ENCODE results near the gene TSPAN18. TPM values are rescaled to one million over a fixed set of nuclear protein-coding genes. Genes with fewer than 3 reads are reported as not detected.

Gene TSPAN18
- total RNA-seq, 1 experiment from 2014 or later: 21.3 TPM

GRCh38 chr11:44880953-44881352 lies 154.2 kb downstream of the TSPAN18 start:
- no peak overlapping the region for H3K27ac ChIP-seq (ENCODE audit: low read length)
- no peak for DNase-seq (ENCODE audit: low read depth, low spot score)
- no peaks in the 10 kb centered on the region; the same call in 1 of the 2 replicates for H3K4me1 ChIP-seq (ENCODE audit: control insufficient read depth, insufficient read depth, low read length)
- no peaks in the 10 kb centered on the region for H3K9me3 ChIP-seq (ENCODE audit: control insufficient read depth, insufficient read depth, low read depth, low read length)
- ATAC-seq: no peak
- no peaks in the 10 kb centered on the region for H3K36me3 ChIP-seq (ENCODE audit: control insufficient read depth, insufficient read depth, low read length)
- in situ Hi-C loops (cut with HindIII; ENCODE audit: low pct_unique_long_range_greater_than_20kb, low sequenced_read_pairs) (no loop called here), intact Hi-C loops (cut with micrococcal nuclease; ENCODE audit: unreplicated experiment) (no loop called here)
- no peaks in the 10 kb centered on the region for H3K27me3 ChIP-seq (ENCODE audit: control insufficient read depth, insufficient read depth, low read length)
- no TSS peak for BruUV-seq (replicated peaks)
- no peak overlapping the region for H3K4me3 ChIP-seq (ENCODE audit: low read depth in 2 of 2, low read length in 2 of 2)
- no peak for TF ChIP-seq SIN3A (IDR thresholded peaks at IDR 0.05; ENCODE audit: borderline replicate concordance, insufficient read depth, low read depth, low read length)
- TF ChIP-seq TCF7L2 (IDR thresholded peaks at IDR 0.05; ENCODE audit: low read depth, low read length): no peak
- no peak for TF ChIP-seq POLR2AphosphoS5 (IDR thresholded peaks at IDR 0.05; ENCODE audit: low read depth, low read length)
- TF ChIP-seq CTCF (IDR thresholded peaks at IDR 0.05): no peak
- no peak for TF ChIP-seq REST (IDR thresholded peaks at IDR 0.05; ENCODE audit: insufficient read depth in 1 of 2, low read depth in 2 of 2, low read length in 1 of 2)
- CTCF ChIA-PET: no interaction called here
- POLR2A ChIA-PET: no interaction called here

GRCh38 chr11:44883277-44883676 lies 156.5 kb downstream of the TSPAN18 start:
- no peak for TF ChIP-seq REST (IDR thresholded peaks at IDR 0.05; ENCODE audit: insufficient read depth in 1 of 2, low read depth in 2 of 2, low read length in 1 of 2)
- TF ChIP-seq POLR2AphosphoS5 (IDR thresholded peaks at IDR 0.05; ENCODE audit: low read depth, low read length): no peak
- no peak for TF ChIP-seq TCF7L2 (IDR thresholded peaks at IDR 0.05; ENCODE audit: low read depth, low read length)
- TF ChIP-seq CTCF (IDR thresholded peaks at IDR 0.05): no peak
- TF ChIP-seq SIN3A (IDR thresholded peaks at IDR 0.05; ENCODE audit: borderline replicate concordance, insufficient read depth, low read depth, low read length): no peak

More at GRCh38 chr11:44883277-44883676, 156.5 kb downstream of the TSPAN18 start:
- ATAC-seq (no peak), DNase-seq (ENCODE audit: low read depth, low spot score) (no peak)
- no TSS peak for BruUV-seq (replicated peaks)
- POLR2A ChIA-PET: no interaction called here
- in situ Hi-C loops (cut with HindIII; ENCODE audit: low pct_unique_long_range_greater_than_20kb, low sequenced_read_pairs) (no loop called here), intact Hi-C loops (cut with micrococcal nuclease; ENCODE audit: unreplicated experiment) (no loop called here)
- CTCF ChIA-PET: no interaction called here
- H3K4me3 ChIP-seq (ENCODE audit: low read depth in 2 of 2, low read length in 2 of 2): no peak overlapping the region
- H3K9me3 ChIP-seq (ENCODE audit: control insufficient read depth, insufficient read depth, low read depth, low read length): no peaks in the 10 kb centered on the region
- H3K4me1 ChIP-seq (ENCODE audit: control insufficient read depth, insufficient read depth, low read length): peaks cover 2% of the 10 kb centered on the region; the same call in 1 of the 2 replicates
- no peak overlapping the region for H3K27ac ChIP-seq (ENCODE audit: low read length)
- H3K27me3 ChIP-seq (ENCODE audit: control insufficient read depth, insufficient read depth, low read length): no peaks in the 10 kb centered on the region
- H3K36me3 ChIP-seq (ENCODE audit: control insufficient read depth, insufficient read depth, low read length): no peaks in the 10 kb centered on the region

All from Panc1 (cell line).